G401 (cell line): Measurements from ENCODE around the gene CYP4F8. TPM values are rescaled to one million over a fixed set of nuclear protein-coding genes. Genes with fewer than 3 reads are reported as not detected.
"Not testable (repeated sequence)": the region's sequence is repeated elsewhere in the genome, so short reads cannot be mapped to it uniquely, and the experiment has no call there.

Source experiments
- DNase-seq: peaks from one replicate; pipeline ENCODE4 v3.0.0-alpha.2; 2015; ENCODE audit warnings: low spot score
- in situ Hi-C: cut with HindIII; loops from 2 replicates; pipeline ENCODE4 v1.10.0; 2016; ENCODE audit warnings: low sequenced_read_pairs, mixed read lengths
- total RNA-seq: library from RNA; depleted of rRNA; stranded (reverse); fragments of >200 nt; shearing (Covaris generic); gene quantifications from 2 replicates; pipeline ENCODE4 v1.2.3, GENCODE V29; 2014; rRNA removed

Gene CYP4F8, protein sequence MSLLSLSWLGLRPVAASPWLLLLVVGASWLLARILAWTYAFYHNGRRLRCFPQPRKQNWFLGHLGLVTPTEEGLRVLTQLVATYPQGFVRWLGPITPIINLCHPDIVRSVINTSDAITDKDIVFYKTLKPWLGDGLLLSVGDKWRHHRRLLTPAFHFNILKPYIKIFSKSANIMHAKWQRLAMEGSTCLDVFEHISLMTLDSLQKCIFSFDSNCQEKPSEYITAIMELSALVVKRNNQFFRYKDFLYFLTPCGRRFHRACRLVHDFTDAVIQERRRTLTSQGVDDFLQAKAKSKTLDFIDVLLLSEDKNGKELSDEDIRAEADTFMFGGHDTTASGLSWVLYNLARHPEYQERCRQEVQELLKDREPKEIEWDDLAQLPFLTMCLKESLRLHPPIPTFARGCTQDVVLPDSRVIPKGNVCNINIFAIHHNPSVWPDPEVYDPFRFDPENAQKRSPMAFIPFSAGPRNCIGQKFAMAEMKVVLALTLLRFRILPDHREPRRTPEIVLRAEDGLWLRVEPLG
- total RNA-seq = not detected in 2 replicates

DNA sequence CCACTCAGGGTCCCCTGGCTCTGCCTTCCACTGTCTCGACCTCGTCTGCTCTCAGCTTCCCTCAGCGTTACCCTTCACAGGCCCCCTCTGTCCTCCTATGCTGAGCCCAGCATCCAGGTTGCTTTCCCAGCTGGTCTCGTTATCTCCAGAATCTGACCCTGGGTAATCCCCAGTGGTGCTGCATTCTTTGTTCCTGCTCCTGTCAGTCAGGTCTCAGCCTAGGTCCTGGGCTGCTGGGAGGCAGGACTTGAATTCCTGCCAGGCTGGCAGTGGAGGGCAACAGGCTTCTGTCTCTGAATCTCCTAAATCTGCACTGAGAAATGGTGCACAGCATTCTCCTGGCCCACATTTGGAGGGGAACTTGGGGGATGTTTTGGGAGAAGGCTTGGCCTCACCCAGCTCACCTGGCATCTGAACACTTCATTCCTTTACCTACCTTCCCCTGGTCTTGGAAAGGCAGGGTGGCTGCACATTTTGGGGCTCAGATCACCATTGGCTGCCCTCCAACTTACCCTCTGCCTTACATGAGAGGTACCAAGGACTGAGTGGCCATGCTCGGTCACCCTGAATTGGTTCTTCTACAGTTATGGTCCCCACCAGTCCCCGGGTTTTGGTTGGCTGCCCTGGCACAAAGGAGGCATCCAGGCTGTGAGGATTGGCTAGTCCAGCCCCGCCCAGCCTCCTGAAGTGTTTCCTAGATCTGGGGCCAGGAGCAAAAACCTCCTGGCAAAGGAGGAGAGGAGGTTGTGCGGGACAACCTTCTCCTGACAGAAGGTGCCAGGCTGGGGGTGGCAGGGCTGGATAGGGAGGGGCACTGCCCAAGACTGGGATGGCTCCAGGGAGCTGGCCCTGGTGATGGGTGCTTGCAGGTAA lies at the start of gene CYP4F8:
Gene CYP4F8 (plus strand): TSS at position 712 of the 873 bp plus-strand sequence. CDS start 399 bp downstream, outside the sequence.
- no peak for DNase-seq

DNA sequence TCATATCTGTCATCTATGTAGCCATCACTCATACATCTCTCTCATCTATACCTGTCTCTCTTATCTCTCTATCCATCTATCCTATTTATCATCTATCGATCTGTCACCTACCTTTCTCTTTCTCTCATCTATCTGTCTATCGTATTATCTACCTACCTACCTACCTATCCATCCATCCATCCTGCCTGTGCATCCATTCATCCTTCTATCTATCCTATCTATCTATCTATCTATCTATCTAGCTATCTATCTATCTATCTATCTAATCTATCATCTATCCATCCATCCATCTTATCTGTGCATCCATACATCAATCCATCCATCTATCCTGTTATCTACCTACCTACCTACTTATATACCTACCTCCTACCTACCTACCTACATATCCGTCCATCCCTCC lies 44.6 kb upstream of the CYP4F8 start:
- in situ Hi-C loops = no loop called here
- DNase-seq = no peak

More for the DNA sequence above, at the start of gene CYP4F8:
- in situ Hi-C loops = no loop called here

DNA sequence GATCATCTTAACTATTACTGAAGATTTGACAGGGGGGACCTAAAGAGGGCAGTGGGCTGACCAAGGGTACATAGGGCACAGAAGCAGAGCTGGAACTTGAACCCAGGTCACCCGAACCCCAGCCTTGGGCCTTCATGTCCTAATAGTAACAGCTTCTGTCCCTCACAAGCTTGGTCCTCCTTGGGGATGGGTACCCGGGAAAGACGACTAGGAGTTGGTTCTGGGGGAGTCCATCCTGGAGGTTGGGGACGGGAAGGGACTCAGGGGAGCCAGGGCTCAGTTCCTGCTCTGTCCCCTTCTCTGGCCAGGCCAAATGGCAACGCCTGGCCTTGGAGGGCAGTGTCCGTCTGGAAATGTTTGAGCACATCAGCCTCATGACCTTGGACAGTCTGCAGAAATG lies 39.6 kb upstream of the CYP4F8 start:
- in situ Hi-C loops = no loop called here
- no peak for DNase-seq

DNA sequence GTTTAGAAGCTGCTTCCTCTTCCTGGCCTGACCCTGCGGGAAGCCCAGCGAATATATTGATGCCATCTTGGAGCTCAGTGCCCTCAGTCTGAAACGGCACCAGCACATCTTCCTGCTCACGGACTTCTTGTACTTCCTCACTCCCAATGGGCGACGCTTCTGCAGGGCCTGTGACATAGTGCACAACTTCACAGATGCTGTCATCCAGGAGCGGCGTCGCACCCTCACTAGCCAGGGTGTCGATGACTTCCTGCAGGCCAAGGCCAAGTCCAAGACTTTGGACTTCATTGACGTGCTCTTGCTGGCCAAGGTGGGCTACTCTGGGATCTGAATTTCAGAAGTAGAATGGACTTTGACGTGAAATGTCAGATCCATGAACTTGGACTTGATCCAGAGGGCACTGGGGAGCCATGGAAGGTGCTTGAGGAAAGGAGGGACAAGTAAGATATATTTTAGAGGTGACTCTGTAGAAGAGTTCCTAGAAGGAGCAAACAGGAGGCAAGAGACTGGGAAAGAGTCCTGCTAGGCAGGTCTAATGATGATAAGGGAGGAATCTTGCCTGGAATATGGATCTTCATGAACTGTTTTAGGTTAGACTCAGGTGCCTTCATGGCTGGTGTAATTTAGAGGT lies 38.4 kb upstream of the CYP4F8 start:
- DNase-seq = no peak

DNA sequence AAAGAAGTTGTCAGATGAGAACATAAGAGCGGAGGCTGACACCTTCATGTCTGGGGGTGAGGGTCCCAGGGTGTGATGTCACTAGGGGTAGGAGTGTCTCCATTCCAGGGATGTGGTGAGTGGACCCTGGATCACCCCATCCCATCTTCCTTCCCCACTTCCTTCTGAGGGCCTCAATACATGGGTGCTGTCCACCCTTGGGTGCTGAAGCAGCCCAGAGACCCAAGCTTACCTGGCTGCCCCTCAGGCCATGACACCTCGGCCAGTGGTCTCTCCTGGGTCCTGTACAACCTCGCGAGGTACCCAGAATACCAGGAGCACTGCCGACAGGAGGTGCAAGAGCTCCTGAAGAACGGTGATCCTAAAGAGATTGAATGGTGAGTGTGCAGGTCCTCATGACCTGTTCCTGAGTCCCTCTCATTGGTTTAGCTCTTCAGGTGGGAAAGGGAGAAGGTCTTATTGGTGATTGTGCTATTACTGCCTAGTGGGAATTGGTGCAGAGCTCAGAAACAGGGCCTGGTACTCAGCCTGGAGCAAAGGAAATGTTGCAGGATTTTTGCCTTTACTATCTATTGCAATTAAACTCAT lies 37.7 kb upstream of the CYP4F8 start:
- no peak for DNase-seq
- in situ Hi-C loops = no loop called here

More for the DNA sequence above, 38.4 kb upstream of the CYP4F8 start:
- in situ Hi-C loops = no loop called here

DNA sequence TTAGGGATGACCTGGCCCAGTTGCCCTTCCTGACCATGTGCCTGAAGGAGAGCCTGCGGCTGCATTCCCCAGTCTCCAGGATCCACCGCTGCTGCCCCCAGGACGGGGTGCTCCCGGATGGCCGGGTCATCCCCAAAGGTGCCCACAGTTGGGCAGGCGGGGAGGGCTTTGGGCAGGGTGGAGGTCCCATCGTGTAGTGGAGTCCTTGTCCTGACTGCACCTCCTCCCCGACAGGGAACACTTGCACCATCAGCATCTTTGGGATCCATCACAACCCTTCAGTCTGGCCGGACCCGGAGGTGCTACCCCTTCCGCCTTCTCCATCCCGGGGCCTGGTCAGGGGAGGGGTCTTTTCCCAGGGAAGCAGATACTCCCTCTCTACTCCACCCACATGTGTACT lies 31.7 kb upstream of the CYP4F8 start:
- DNase-seq = no peak
- in situ Hi-C loops = no loop called here

DNA sequence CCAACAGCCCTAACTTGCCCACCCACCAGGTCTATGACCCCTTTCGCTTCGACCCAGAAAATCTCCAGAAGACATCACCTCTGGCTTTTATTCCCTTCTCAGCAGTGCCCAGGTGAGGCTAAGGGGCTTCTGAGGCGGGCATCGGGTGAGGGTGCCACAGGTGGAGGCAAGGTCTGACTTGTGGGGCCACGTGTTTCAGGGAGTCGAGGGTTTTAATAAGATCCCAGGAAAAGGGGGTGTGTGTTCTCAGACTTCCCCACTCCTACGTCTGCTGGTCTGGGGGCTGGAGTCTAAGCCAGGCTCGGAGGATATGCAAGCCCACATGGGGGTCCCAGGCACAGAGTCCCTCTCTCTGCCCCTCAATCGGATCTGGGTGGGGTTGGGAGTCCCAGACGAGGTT lies 30.9 kb upstream of the CYP4F8 start:
- DNase-seq = no peak
- in situ Hi-C loops = no loop called here

DNA sequence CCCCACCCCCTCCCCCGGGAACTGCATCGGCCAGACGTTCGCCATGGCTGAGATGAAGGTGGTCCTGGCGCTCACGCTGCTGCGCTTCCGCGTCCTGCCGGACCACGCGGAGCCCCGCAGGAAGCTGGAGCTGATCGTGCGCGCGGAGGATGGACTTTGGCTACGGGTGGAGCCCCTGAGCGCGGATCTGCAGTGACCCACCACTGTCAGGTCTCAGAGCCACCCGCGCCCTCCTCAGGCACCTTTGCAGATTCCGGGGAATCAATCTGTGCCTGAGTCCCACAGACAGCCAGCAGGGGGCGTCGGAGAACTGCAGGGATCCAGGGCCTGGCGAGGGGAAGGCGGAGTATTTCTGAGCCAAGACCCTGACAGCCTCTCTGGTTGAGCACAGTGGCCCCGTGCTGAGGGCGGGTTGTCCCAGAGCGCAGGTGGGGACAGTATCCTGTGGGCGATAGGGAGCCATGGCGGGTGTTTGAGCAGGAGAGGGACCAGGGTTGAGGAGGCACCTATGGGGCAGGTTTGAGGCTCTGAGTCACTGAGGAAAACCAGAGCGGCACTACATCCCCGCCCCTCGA lies 30.4 kb upstream of the CYP4F8 start:
- DNase-seq = peak; percentile 66
- in situ Hi-C loops = no loop called here

DNA sequence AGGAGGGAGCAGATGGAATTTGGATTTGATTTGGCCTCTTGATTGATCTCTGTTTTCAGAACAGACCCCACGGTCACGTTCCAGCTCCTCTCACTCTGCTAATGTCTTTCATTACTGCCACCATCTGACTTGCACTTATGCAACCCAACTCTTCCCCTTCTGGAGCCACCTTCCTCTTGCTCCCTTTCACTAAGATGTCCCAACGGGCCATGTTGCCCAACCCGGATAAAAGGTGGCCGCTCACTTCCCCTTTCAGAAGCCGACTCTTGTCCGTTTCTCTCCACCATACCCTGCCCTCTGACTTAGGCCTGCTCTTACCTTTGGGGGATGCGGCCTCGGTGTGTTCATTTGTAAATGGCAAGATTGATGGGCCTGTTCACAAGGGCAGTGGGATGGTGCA lies 27.4 kb upstream of the CYP4F8 start:
- in situ Hi-C loops = no loop called here
- no peak for DNase-seq

DNA sequence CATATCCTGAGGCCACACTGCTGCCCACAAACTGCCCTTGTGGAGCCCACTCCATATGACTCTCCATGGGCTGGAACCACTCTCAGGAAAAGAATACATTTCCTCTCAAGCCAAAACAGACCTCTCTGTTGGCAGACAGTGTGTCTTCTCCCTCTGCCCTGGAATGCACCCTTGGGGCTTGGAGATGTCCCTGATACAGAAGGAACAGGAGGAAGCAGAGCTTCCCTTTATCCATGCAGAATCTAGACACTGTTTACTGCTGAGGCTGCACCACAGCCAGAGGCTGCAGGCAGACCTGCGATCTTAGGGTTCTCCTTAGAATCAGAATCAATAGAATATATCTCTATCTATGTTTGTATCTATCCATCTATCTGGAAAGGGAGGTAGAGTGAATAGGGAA lies 26.8 kb upstream of the CYP4F8 start:
- in situ Hi-C loops = no loop called here
- DNase-seq = no peak

DNA sequence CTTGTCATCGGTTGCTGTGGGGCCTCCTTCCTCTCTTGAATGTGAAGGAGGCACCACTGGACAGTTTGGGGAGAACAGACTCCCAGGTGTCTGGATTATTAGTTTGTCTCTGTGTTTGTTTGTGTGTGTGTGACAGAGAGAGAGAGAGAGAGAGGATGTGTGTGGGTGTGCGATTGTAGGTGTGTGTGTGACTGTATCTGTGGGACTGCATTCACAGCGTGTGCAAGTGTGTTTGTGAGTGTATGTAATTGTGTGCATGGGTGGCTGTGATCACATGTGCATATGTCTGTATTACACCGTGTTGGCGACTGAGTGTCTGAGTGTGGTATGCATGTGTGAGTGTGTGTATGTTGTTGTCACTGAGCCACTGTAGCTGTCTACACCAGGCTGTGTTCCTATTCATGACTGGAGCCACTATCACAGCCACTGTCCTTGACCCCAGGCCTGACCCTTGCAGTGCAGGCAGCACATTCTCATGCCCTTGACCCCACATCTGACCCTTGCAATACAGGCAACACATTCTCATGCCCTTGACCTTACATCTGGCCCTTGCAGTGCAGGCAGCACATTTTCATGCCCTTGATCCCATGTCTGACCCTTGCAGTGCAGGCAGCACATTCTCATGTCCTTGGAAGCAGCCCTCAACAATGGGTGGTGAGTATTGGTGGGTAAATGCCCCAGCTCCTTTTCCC lies 25.1 kb upstream of the CYP4F8 start:
- in situ Hi-C loops = no loop called here
- DNase-seq = no peak

DNA sequence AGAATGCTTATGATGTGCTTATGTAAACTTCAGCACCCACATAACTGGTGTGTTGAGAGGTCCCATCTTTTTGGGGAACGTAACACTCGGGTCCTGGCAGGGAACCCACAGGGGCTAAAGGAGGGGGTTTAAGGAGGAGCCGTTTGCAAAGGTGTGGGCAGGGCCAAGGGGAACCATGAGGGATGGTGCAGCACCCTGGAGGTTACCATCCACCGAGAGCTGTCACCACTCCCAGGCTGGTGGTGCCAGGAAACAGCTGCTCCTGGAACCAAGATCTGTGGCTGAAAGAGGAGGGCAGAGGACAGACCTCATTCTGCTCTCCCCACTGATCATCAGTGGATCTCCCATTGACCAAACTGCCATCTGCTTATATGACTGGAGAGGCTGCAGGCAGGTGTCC lies 23.2 kb upstream of the CYP4F8 start:
- in situ Hi-C loops = no loop called here
- no peak for DNase-seq

DNA sequence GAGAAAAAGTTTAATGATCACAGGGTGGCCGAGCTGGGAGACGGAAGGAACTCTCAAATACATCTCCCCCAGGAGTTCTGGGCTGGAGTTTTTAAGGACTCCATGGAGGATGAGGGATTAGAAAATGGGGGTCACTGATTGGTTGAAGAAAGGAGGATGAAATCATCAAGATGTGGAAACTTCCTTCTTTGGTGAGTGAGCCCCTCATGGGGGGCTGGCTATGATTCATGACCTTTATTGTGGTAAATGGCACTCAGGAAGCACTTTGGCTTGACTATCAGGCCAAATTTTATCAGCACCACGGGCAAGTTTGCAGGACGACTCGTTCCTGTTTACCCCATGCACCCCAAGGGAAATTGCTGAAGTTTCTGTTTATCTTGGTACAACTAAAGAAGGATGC lies 22.5 kb upstream of the CYP4F8 start:
- DNase-seq, in situ Hi-C loops: not testable (repeated sequence)

DNA sequence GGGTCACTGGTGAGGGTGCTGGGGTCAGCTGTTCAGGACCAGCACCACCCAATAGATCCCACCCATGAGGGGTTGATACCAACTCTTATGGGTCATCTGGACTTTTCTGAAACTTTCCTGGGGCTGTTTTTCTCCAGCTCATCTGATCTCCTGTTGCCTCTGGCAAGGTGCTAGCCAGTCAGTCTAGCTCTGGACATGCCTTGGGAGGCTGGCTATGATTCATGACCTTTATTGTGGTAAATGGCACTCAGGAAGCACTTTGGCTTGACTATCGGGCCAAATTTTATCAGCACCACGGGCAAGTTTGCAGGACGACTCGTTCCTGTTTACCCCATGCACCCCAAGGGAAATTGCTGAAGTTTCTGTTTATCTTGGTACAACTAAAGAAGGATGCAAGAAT lies 21.3 kb upstream of the CYP4F8 start:
- in situ Hi-C loops, DNase-seq: not testable (repeated sequence)

DNA sequence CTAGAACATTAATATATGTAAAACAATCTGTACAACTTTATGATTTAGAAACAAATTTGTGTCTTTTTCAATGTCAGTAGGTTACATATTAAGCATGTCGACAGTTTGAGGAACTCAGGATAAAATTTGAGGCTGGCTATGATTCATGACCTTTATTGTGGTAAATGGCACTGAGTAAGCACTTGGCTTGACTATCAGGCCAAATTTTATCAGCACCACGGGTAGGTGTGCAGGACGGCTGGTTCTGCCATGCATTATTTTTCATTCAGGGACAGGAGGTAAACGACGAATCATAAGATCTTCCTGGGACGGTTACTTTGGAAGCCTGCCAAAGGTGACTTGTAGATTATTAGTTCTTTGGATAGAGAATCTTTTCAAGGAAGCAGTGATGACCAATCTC lies 19.9 kb upstream of the CYP4F8 start:
- in situ Hi-C loops = no loop called here
- DNase-seq = no peak

DNA sequence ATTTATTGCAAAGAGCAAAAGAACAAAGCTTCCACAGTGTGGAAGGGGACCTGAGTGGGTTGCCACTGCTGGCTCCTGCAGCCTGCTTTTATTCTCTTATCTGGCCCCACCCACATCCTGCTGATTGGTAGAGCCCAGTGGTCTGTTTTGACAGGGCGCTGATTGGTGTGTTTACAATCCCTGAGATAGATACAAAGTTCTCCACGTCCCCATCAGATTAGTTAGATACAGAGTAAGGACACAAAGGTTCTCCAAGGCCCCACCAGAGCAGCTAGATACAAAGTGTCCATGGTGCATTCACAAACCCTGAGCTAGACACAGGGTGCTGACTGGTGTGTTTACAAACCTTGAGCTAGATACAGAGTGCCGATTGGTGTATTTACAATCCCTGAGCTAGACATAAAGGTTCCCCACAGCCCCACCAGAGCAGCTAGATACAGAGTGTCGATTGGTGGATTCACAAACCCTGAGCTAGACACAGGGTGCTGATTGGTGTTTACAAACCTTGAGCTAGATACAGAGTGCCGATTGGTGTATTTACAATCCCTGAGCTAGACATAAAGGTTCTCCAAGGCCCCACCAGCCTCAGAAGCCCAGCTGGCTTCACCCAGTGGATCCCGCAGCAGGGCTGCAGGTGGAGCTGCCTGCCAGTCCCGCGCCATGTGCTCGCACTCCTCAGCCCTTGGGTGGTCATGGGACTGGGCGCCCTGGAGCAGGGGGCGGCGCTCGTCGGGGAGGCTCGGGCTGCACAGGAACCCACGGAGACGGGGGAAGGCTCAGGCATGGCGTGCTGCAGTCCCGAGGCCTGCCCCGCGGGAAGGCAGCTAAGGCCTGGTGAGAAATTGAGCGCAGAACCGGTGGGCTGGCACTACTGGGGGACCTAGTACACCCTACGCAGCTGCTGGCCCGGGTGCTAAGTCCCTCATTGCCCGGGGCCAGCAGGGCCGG lies 6.8 kb upstream of the CYP4F8 start:
- in situ Hi-C loops, DNase-seq: not testable (repeated sequence)

DNA sequence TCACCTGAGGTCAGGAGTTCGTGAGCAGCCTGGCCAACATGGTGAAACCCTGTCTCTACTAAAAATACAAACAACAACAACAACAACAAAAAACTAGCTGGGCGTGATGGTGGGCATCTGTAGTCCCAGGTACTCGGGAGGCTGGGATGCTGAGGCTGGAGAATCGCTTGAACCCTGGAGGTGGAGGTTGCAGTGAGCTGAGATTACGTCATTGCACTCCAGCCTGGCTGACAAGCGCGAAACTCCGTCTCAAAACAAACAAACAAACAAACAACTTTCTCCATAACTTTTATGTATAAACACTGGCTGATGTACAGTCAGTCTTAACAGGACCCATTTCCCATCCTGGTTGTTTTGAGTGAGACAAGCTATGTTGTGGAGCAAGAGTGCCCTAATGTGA lies 5.8 kb upstream of the CYP4F8 start:
- in situ Hi-C loops = no loop called here

More for the DNA sequence above, 5.8 kb upstream of the CYP4F8 start:
- no peak for DNase-seq
